Effector memory CD4-positive, alpha-beta T cell (primary cell): ENCODE data around the gene CDK7.

Experiments
- DNase-seq, 3 donors: peaks; one replicate each; pipeline ENCODE4 v3.0.0-alpha.2; 2020
- H3K27ac ChIP-seq: 2 replicates; pipeline ENCODE4 v1.7.0; 2013; ENCODE audit warnings: mild to moderate bottlenecking, low read length, moderate library complexity; ENCODE audit not compliant: insufficient read depth, poor library complexity, severe bottlenecking
- H3K27me3 ChIP-seq: replicated peaks from 2 replicates; pipeline ENCODE4 v1.7.0; 2013; ENCODE audit warnings: mild to moderate bottlenecking, low read length; ENCODE audit not compliant: insufficient read depth, control insufficient read depth, poor library complexity, severe bottlenecking
- H3K36me3 ChIP-seq: 2 replicates; pipeline ENCODE4 v1.7.0; 2013; ENCODE audit warnings: mild to moderate bottlenecking, low read length, moderate library complexity; ENCODE audit not compliant: control insufficient read depth, insufficient read depth
- H3K4me1 ChIP-seq: 2 replicates; pipeline ENCODE4 v1.7.0; 2013; ENCODE audit warnings: low read length, mild to moderate bottlenecking; ENCODE audit not compliant: control insufficient read depth, insufficient read depth, poor library complexity, severe bottlenecking
- H3K4me3 ChIP-seq: 2 replicates; pipeline ENCODE4 v1.7.0; 2013; ENCODE audit warnings: low read length, low read depth, mild to moderate bottlenecking; ENCODE audit not compliant: insufficient read depth, poor library complexity, severe bottlenecking
- H3K9me3 ChIP-seq: 2 replicates; pipeline ENCODE4 v1.7.0; 2013; ENCODE audit warnings: mild to moderate bottlenecking, low read length, moderate library complexity; ENCODE audit not compliant: control insufficient read depth

The CDK7 gene

DNA sequence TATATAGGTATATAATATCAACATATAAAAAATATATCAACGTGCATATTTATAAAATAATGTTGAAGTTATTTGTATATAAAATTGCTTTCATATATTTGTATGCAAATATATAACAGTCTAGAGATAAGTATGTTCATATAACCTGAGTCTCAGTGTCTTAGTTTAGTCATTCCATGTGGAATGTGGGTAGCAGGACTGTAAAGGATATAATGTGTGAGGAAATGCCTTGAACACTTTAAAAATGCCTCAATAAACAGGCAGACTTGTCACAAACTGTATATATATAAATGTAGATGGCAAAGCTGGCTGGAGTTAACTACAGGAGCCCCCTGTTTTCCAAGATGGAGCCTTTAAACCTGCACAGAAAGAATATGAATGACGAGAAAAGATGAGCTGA lies 49.5 kb downstream of the CDK7 start:
- peaks cover 3% of the 10 kb centered on the region for H3K36me3 ChIP-seq
- H3K4me1 ChIP-seq, result no peaks in the 10 kb centered on the region
- DNase-seq, result no peak

DNA sequence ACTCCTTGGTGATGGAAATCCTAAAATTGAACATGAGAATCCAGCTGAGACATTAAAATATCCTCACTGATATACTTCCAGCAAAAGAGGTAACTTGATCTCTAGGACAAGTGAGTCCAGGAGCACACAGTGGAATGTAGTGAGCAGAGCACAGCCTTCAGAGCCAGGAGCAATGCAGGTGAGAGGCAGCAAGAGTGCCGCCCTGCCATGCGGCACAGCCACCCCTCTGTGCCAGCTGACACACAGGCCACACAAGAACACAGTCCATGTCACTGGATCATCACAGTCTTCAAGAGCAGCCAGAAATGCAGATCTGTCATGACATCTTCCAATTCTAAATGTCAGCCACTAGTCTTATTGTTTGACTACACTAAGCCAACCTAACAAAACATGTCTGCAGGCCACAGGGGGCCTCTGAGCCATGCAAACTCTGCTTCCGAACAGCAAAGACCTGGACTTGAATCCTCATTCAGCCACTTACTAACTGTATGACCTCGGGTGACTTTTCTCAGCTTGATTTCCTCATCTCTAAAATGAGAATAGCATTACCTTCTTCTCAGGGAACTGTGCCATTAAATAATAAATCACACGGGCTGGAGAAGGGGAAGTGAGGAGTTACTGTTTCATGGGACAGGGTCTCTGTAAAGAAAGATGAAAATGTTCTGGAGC lies 50.9 kb downstream of the CDK7 start:
- no peaks in the 10 kb centered on the region for H3K4me1 ChIP-seq
- no peaks in the 10 kb centered on the region for H3K27me3 ChIP-seq
- H3K4me3 ChIP-seq, result no peak overlapping the region
- no peaks in the 10 kb centered on the region for H3K36me3 ChIP-seq
- H3K27ac ChIP-seq, result no peak overlapping the region
- DNase-seq, result no peak
- no peaks in the 10 kb centered on the region for H3K9me3 ChIP-seq

More for the DNA sequence above, 49.5 kb downstream of the CDK7 start:
- Histone ChIP-seq H3K4me3 (no peak overlapping the region), H3K27ac (no peak overlapping the region), H3K27me3 (no peaks in the 10 kb centered on the region), H3K9me3 (no peaks in the 10 kb centered on the region)

DNA sequence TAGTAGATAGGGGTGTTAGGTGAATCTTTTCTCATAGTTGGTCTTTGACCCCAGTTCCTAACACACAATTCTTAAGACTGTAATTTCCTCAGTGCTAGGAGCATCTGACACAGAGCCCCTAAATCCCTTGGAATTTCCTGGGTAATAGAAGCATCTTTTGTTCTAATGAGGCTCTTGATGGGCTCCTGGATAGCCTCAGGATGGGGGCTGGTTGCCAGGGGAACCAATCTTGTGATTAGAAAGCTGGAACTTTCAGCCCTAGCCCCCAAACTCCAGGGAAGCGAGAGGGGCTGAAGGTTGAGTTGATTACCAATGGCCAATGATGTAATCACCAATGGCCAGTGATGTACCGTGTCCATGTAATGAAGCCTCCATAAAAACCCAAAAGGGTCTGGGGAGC lies 53.4 kb downstream of the CDK7 start:
- H3K27ac ChIP-seq, result no peak overlapping the region
- H3K27me3 ChIP-seq, result no peaks in the 10 kb centered on the region
- no peak overlapping the region for H3K4me3 ChIP-seq
- DNase-seq, result no peak
- no peaks in the 10 kb centered on the region for H3K9me3 ChIP-seq
- H3K4me1 ChIP-seq, result no peaks in the 10 kb centered on the region
- H3K36me3 ChIP-seq, result no peaks in the 10 kb centered on the region

DNA sequence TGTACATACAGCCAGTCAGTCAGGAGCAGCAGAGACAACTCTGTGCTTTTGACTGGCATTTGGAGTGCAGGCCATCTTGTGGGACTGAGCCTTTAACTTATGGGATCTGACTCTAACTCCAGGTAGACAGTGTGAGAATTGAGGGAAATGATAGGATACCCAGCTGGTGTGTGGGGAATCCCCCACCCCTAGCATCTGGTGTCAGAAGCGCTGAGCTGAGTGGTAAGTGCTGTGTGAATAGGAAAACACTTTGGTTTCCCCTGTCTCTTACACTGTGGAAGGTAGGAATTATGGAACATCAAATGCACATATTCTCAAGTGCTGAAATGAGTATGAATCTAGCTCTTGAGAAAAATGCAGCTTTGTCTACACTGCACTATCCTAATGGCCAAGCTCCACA lies 54.0 kb downstream of the CDK7 start:
- peaks cover 1% of the 10 kb centered on the region for H3K36me3 ChIP-seq
- no peak overlapping the region for H3K4me3 ChIP-seq
- no peak overlapping the region for H3K27ac ChIP-seq
- no peak for DNase-seq
- no peaks in the 10 kb centered on the region for H3K27me3 ChIP-seq
- H3K4me1 ChIP-seq, result no peaks in the 10 kb centered on the region
- H3K9me3 ChIP-seq, result no peaks in the 10 kb centered on the region

- no peaks in the 10 kb centered on the region for H3K27me3 ChIP-seq
- no peak for DNase-seq
- H3K4me3 ChIP-seq, result no peak overlapping the region
- H3K27ac ChIP-seq, result no peak overlapping the region
- peaks cover 4% of the 10 kb centered on the region for H3K36me3 ChIP-seq
- H3K9me3 ChIP-seq, result no peaks in the 10 kb centered on the region
- H3K4me1 ChIP-seq, result no peaks in the 10 kb centered on the region
Measured at GRCh38 chr5:69292306-69292705, 57.6 kb downstream of the CDK7 start.

- H3K36me3 ChIP-seq, result peaks cover 4% of the 10 kb centered on the region
- no peaks in the 10 kb centered on the region for H3K27me3 ChIP-seq
- H3K4me3 ChIP-seq, result no peak overlapping the region
- H3K4me1 ChIP-seq, result no peaks in the 10 kb centered on the region
- H3K9me3 ChIP-seq, result no peaks in the 10 kb centered on the region
- no peak overlapping the region for H3K27ac ChIP-seq
- DNase-seq, result no peak
Measured at GRCh38 chr5:69293882-69294281, 59.2 kb downstream of the CDK7 start.

- Histone ChIP-seq H3K9me3 (no peaks in the 10 kb centered on the region), H3K27ac (no peak overlapping the region), H3K36me3 (peaks cover 4% of the 10 kb centered on the region), H3K4me3 (no peak overlapping the region), H3K4me1 (no peaks in the 10 kb centered on the region), H3K27me3 (no peaks in the 10 kb centered on the region)
- DNase-seq, result no peak
Measured at GRCh38 chr5:69295088-69295754, 60.5 kb downstream of the CDK7 start.

DNA sequence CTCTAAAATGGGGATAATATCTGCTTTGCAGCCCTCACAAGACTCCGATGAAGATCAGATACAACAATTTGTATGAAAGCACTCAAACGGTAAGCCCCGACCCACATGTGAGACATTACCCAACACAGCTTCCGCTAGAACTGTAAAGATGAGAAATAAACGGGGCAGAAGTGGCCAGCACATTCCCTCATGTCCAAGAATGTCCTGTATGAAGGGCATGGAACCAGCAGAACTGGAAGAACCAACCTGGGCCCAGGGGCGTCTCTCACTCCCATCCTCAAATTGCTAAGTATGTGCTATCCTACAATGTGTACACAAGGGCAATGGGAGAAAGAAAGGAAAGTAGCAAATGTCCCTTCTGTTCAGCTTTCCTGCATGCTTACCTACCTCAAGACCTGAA lies 64.9 kb downstream of the CDK7 start:
- Histone ChIP-seq H3K36me3 (no peaks in the 10 kb centered on the region), H3K4me3 (no peak overlapping the region), H3K27me3 (no peaks in the 10 kb centered on the region), H3K4me1 (no peaks in the 10 kb centered on the region), H3K27ac (no peak overlapping the region), H3K9me3 (no peaks in the 10 kb centered on the region)
- DNase-seq, result no peak

GRCh38 chr5:69300537-69301203 lies 66.0 kb downstream of the CDK7 start:
- Histone ChIP-seq H3K4me3 (no peak overlapping the region), H3K27ac (no peak overlapping the region), H3K4me1 (no peaks in the 10 kb centered on the region), H3K27me3 (no peaks in the 10 kb centered on the region), H3K36me3 (no peaks in the 10 kb centered on the region), H3K9me3 (no peaks in the 10 kb centered on the region)
- no peak for DNase-seq

GRCh38 chr5:69305512-69305911 lies 70.8 kb downstream of the CDK7 start:
- DNase-seq, result no peak
- no peak overlapping the region for H3K27ac ChIP-seq
- H3K36me3 ChIP-seq, result peaks cover 9% of the 10 kb centered on the region
- no peaks in the 10 kb centered on the region for H3K9me3 ChIP-seq
- H3K4me3 ChIP-seq, result no peak overlapping the region
- no peaks in the 10 kb centered on the region for H3K4me1 ChIP-seq
- H3K27me3 ChIP-seq, result no peaks in the 10 kb centered on the region
